GM19035 (cell line): ENCODE data around the gene TRPC4AP.
"Not testable (repeated sequence)": the region's sequence is repeated elsewhere in the genome, so short reads cannot be mapped to it uniquely, and the experiment has no call there.

Experiments used
- ATAC-seq: cut with Tn5 transposase; IDR thresholded peaks from one replicate; pipeline ENCODE4 v1.9.1; 2021; ENCODE audit not compliant: unreplicated experiment

TRPC4AP gene

GRCh38 chr20:35060168-35060567, 32.4 kb downstream of the TRPC4AP start:
- ATAC-seq, result no peak

DNA sequence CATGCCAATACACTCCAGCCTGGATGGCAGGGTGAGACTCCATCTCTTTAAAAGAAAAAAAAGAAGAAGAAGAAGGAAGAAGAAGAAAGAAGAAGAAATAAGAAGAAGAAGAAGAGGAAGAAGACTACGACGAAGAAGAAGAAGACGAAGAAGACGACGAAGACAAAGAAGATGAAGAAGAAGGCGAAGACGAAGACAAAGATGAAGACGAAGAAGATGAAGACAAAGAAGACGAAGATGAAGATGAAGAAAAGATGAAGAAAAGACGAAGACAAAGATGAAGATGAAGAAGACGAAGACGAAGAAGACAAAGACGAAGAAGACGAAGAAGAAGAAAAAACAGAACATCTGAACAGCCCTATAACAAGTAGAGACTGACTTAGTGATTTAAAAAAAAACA, 33.0 kb downstream of the TRPC4AP start:
- ATAC-seq, result no peak

GRCh38 chr20:35059110-35059509, 33.5 kb downstream of the TRPC4AP start:
- no peak for ATAC-seq

GRCh38 chr20:35055445-35056276, 36.9 kb downstream of the TRPC4AP start:
- ATAC-seq, result no peak

DNA sequence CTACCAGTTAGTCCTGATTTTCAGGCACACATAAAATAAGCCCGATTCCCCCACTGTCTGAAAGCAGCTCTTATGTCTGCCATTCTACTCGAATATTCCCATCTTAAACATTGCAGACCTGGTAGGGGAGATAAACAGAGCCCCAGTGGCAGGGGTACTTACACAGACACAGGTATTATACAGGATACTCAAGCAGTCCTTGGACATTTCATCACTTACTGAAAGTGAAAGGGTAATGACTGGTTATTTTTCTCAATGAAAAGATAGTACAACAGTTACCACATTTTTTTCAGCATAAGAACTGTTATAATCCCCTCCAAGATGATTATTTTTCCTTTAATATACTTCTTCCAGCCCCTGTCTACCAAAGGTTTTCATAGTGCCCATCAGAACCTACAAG, 37.8 kb downstream of the TRPC4AP start:
- ATAC-seq, result no peak

- not testable (repeated sequence) for ATAC-seq
Observed at GRCh38 chr20:35052616-35053015, 40.0 kb downstream of the TRPC4AP start.

- ATAC-seq, result no peak
Observed at GRCh38 chr20:35049776-35050352, 42.7 kb downstream of the TRPC4AP start.

- ATAC-seq, result no peak
Observed at GRCh38 chr20:35048739-35049138, 43.9 kb downstream of the TRPC4AP start.

- no peak for ATAC-seq
Observed at GRCh38 chr20:35042268-35042667, 50.3 kb downstream of the TRPC4AP start.

- no peak for ATAC-seq
Observed at GRCh38 chr20:35040646-35041045, 52.0 kb downstream of the TRPC4AP start.

DNA sequence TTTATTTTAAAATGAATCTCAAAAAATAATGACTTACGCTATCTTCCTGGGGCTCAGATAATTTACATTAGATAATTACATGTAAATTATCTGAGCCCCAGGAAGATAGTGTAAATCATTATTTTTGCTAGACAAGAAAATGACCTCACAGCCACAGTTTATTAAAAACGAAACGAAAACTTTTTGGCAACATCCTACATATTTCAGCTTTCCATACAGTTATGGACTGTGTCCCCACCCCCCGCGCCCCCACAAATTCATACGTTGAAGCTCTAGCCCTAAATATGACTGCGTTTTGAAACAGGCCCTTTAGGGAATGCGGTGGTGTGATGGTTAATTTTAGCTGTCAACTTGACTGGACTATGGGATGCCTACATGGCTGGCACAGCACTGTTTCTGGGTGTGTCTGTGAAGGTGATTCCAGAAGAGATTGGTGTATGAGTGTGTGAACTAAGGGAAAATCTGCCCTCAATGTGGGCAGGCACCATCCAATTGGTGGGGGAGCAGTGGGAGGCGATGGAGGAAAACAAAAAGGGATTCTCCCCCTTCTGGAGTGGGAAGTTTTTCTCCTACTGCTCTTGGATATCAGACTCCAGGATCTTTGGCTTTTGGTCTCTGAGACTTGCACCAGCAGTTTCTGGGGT, 52.6 kb downstream of the TRPC4AP start:
- no peak for ATAC-seq

DNA sequence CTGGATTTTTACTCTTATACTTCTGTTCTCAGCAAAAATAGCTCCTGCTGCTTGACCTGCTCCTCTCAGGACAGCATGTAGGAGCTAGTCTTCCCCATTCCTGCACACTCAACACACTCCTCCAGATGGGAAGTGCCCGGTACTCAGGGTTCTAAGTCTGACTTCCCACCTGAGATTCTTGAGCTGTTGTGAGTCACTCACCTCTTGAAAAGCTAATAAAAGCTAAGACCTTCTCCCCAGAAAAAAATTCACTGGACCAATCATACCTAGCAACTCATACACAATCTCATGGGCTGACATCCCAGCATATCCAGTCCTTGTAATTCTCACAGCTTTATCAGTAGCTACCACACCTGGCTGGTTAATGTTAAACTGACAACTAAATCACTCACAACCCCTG, 53.5 kb downstream of the TRPC4AP start:
- ATAC-seq, result no peak

- no peak for ATAC-seq
Observed at GRCh38 chr20:35034145-35034544, 58.5 kb downstream of the TRPC4AP start.

GRCh38 chr20:35030136-35030535, 62.5 kb downstream of the TRPC4AP start:
- no peak for ATAC-seq

- no peak for ATAC-seq
Observed at GRCh38 chr20:35027301-35027700, 65.3 kb downstream of the TRPC4AP start.

GRCh38 chr20:35025116-35025515, 67.5 kb downstream of the TRPC4AP start:
- ATAC-seq, result no peak

DNA sequence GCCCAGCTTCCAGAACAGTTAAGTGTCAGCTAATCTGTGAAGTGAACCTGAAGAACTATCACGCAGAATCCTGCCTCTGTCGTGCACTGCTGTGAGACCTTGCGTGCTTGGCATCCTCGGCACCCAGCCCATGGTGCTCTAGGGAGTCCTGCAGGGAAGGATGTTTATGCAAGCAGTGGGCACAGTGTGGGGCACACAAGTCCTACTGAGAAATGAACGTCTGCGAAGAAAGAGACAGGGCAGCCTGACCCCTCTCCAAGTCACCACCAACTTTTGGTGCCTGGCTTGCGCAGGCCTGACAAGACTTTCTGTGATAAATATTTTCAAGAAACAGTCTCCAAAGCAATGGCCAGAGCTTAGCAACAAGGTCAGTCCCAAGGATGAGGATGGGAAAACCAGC, 69.0 kb downstream of the TRPC4AP start:
- no peak for ATAC-seq

GRCh38 chr20:35021831-35022230, 70.8 kb downstream of the TRPC4AP start:
- ATAC-seq, result no peak

GRCh38 chr20:35021063-35021462, 71.5 kb downstream of the TRPC4AP start:
- ATAC-seq, result no peak

- ATAC-seq, result no peak
Observed at GRCh38 chr20:35020108-35020928, 72.3 kb downstream of the TRPC4AP start.
